ENCODE measurements around the gene DPAGT1.
"Not testable (repeated sequence)": the region's sequence is repeated elsewhere in the genome, so short reads cannot be mapped to it uniquely, and the experiment has no call there.

The DPAGT1 gene

GRCh38 chr11:119093942-119094815 is 7.5 kb downstream of the DPAGT1 start:
- no peak for DNase-seq

GRCh38 chr11:119092880-119093842 is 8.5 kb downstream of the DPAGT1 start:
- DNase-seq = no peak

- DNase-seq = no peak
These were observed 9.4 kb downstream of the DPAGT1 start for GRCh38 chr11:119091966-119092879.

- no peak for DNase-seq
These were observed 10.5 kb downstream of the DPAGT1 start for GRCh38 chr11:119091178-119091577.

- DNase-seq = no peak
These were observed 12.3 kb downstream of the DPAGT1 start for GRCh38 chr11:119089319-119089718.

- no peak for DNase-seq
These were observed 13.2 kb downstream of the DPAGT1 start for GRCh38 chr11:119088406-119088805.

- no peak for DNase-seq
These were observed 13.9 kb downstream of the DPAGT1 start for GRCh38 chr11:119087747-119088241.

- no peak for DNase-seq
These were observed 14.5 kb downstream of the DPAGT1 start for GRCh38 chr11:119087123-119087522.

GRCh38 chr11:119085437-119085847 is 16.2 kb downstream of the DPAGT1 start:
- DNase-seq = no peak

- peak; percentile 82 for DNase-seq
These were observed 16.8 kb downstream of the DPAGT1 start, which contains the start of gene HMBS for GRCh38 chr11:119084663-119085436. Gene HMBS, plus strand, starts transcription at chr11:119084881. Its CDS starts 153 bp downstream, at chr11:119085034.

- no peak for DNase-seq
These were observed 19.9 kb downstream of the DPAGT1 start for GRCh38 chr11:119081682-119082260.

- DNase-seq = no peak
These were observed 22.8 kb downstream of the DPAGT1 start for GRCh38 chr11:119078675-119079420.

GRCh38 chr11:119077839-119078238 is 23.8 kb downstream of the DPAGT1 start:
- no peak for DNase-seq

GRCh38 chr11:119067371-119068222 is 34.1 kb downstream of the DPAGT1 start, which contains the start of gene VPS11:
Gene VPS11, plus strand, starts transcription at chr11:119067818. Its CDS starts 6 bp downstream, at chr11:119067824.
- peak; percentile 94 for DNase-seq

- no peak for DNase-seq
These were observed 36.3 kb downstream of the DPAGT1 start for GRCh38 chr11:119065369-119065768.

- DNase-seq = no peak
These were observed 38.9 kb downstream of the DPAGT1 start for GRCh38 chr11:119062779-119063178.

- no peak for DNase-seq
These were observed 40.4 kb downstream of the DPAGT1 start for GRCh38 chr11:119061256-119061655.

GRCh38 chr11:119059128-119059527 is 42.5 kb downstream of the DPAGT1 start:
- DNase-seq = not testable (repeated sequence)

Measured in NCI-H1048 (cell line).